ENCODE data around the gene PPM1H. TPM values are rescaled to one million over a fixed set of nuclear protein-coding genes. Genes with fewer than 3 reads are reported as not detected.
"Not testable (repeated sequence)": the region's sequence is repeated elsewhere in the genome, so short reads cannot be mapped to it uniquely, and the experiment has no call there.

Gene PPM1H
- total and polyA plus RNA-seq, 2 donors (not counting 1 experiment from before 2014, with no cell fraction given), result 0.01 TPM; not detected in 1

- Histone ChIP-seq H3K27ac (ENCODE audit: low read length in 2 of 2) (no peak overlapping the region), H3K27me3 (replicated peaks in 1 of 4; ENCODE audit: control extremely low read depth in 1 of 4, control insufficient read depth in 3 of 4, insufficient read depth in 4 of 4, low read length in 3 of 4) (peaks cover 0 to 10% (median 0%) of the 10 kb centered on the region in 4 experiments), H4K20me1 (ENCODE audit: control insufficient read depth, insufficient read depth, low read length, poor library complexity, severe bottlenecking) (no peaks in the 10 kb centered on the region), H2AFZ (ENCODE audit: insufficient read depth, low read depth, low read length, poor library complexity, severe bottlenecking) (no peak overlapping the region), H3K36me3 (replicated peaks in 1 of 2; ENCODE audit: control extremely low read depth in 1 of 2, control insufficient read depth in 1 of 2, extremely low read depth in 1 of 2, insufficient read depth in 2 of 2, low read length in 1 of 2) (no peaks in the 10 kb centered on the region), H3K9ac (ENCODE audit: low read length) (no peak overlapping the region), H3K9me3 (ENCODE audit: control extremely low read depth in 1 of 3, control insufficient read depth in 2 of 3, insufficient read depth in 1 of 3, low read length in 2 of 3) (no peaks in the 10 kb centered on the region), H3K4me1 (ENCODE audit: control insufficient read depth in 2 of 2, insufficient read depth in 2 of 2, low read length in 2 of 2) (peaks cover 6 to 7% of the 10 kb centered on the region in 2 donors), H3K4me2 (replicated peaks; ENCODE audit: low read depth, low read length, poor library complexity, severe bottlenecking) (no peak overlapping the region), H3K4me3 (ENCODE audit: control extremely low read depth in 1 of 5, extremely low read depth in 1 of 5, insufficient read depth in 1 of 5, low read depth in 2 of 5, low read length in 4 of 5) (no peak overlapping the region), H3K79me2 (ENCODE audit: control insufficient read depth, insufficient read depth, low read length) (no peaks in the 10 kb centered on the region)
- no CpG with 5 or more reads among the region's 3 CpGs for WGBS (ENCODE audit: insufficient coverage)
- peaks cover 14% of the 10 kb centered on the region for H3K27me3 Mint-ChIP-seq
- DNase-seq, result no peak
- ChIA-PET POLR2A (no interaction called here), CTCF (interaction anchor here (1.6 to 3.0 kb wide), 6 partner anchors 10 to 377 kb away, joined by 4 to 23 read pairs (median 11); no protein-coding TSS in a partner anchor)
- TF ChIP-seq EZH2 (IDR thresholded peaks at IDR 0.05; ENCODE audit: borderline replicate concordance, insufficient read depth, low read depth, low read length, poor library complexity, severe bottlenecking), result no peak
- TF ChIP-seq CTCF (IDR thresholded peaks at IDR 0.05), result no peak
- no peaks in the 10 kb centered on the region for H3K9me3 Mint-ChIP-seq (ENCODE audit: insufficient read depth)
- no peak overlapping the region for H3K4me3 Mint-ChIP-seq
- H3K27ac Mint-ChIP-seq, result no peak overlapping the region
- intact Hi-C loops (cut with micrococcal nuclease), result no loop called here
- H3K4me1 Mint-ChIP-seq, result peaks cover 7% of the 10 kb centered on the region
- no peak for ATAC-seq (ENCODE audit: low read depth)
Observed at GRCh38 chr12:62814243-62814642, 120.7 kb downstream of the PPM1H start.

- no peaks in the 10 kb centered on the region for H3K79me2 ChIP-seq (ENCODE audit: control insufficient read depth, insufficient read depth, low read length)
- no peaks in the 10 kb centered on the region for H3K36me3 ChIP-seq (replicated peaks in 1 of 2; ENCODE audit: control extremely low read depth in 1 of 2, control insufficient read depth in 1 of 2, extremely low read depth in 1 of 2, insufficient read depth in 2 of 2, low read length in 1 of 2)
- no peaks in the 10 kb centered on the region for H4K20me1 ChIP-seq (ENCODE audit: control insufficient read depth, insufficient read depth, low read length, poor library complexity, severe bottlenecking)
- ATAC-seq (ENCODE audit: low read depth), result no peak
- peak overlapping the region; percentile 59 for H3K4me2 ChIP-seq (replicated peaks; ENCODE audit: low read depth, low read length, poor library complexity, severe bottlenecking)
- peak overlapping the region in 3 of 5 experiments; percentile 3 to 30 (median 29) for H3K4me3 ChIP-seq (ENCODE audit: control extremely low read depth in 1 of 5, extremely low read depth in 1 of 5, insufficient read depth in 1 of 5, low read depth in 2 of 5, low read length in 4 of 5)
- peak overlapping the region; percentile 70 for H3K4me3 Mint-ChIP-seq
- peak; percentile 65 for TF ChIP-seq CTCF (IDR thresholded peaks at IDR 0.05)
- no peak for TF ChIP-seq EZH2 (IDR thresholded peaks at IDR 0.05; ENCODE audit: borderline replicate concordance, insufficient read depth, low read depth, low read length, poor library complexity, severe bottlenecking)
- peak overlapping the region; percentile 27 for H3K9ac ChIP-seq (ENCODE audit: low read length)
- WGBS (ENCODE audit: insufficient coverage), result 11% methylated on average over 1 of the region's 18 CpGs
- CTCF ChIA-PET, result interaction anchor here (0.6 to 3.0 kb wide), 16 partner anchors 9 to 378 kb away, joined by 3 to 23 read pairs (median 4); no protein-coding TSS in a partner anchor
- POLR2A ChIA-PET, result no interaction called here
- no peak overlapping the region for H3K27ac Mint-ChIP-seq
- peaks cover 14% of the 10 kb centered on the region for H3K27me3 Mint-ChIP-seq
- no peak overlapping the region for H3K27ac ChIP-seq (ENCODE audit: low read length in 2 of 2)
- H3K9me3 ChIP-seq (ENCODE audit: control extremely low read depth in 1 of 3, control insufficient read depth in 2 of 3, insufficient read depth in 1 of 3, low read length in 2 of 3), result no peaks in the 10 kb centered on the region
- H2AFZ ChIP-seq (ENCODE audit: insufficient read depth, low read depth, low read length, poor library complexity, severe bottlenecking), result peak overlapping the region; percentile 57
- intact Hi-C loops (cut with micrococcal nuclease), result loop anchor here (1.0 kb wide), 1 partner anchor 375 kb away; no protein-coding TSS in a partner anchor
- H3K4me1 Mint-ChIP-seq, result peaks cover 7% of the 10 kb centered on the region
- peak; percentile 49 for DNase-seq
- H3K4me1 ChIP-seq (ENCODE audit: control insufficient read depth in 2 of 2, insufficient read depth in 2 of 2, low read length in 2 of 2), result peaks cover 6 to 7% of the 10 kb centered on the region in 2 donors
- H3K27me3 ChIP-seq (replicated peaks in 1 of 4; ENCODE audit: control extremely low read depth in 1 of 4, control insufficient read depth in 3 of 4, insufficient read depth in 4 of 4, low read length in 3 of 4), result peaks cover 0 to 8% (median 0%) of the 10 kb centered on the region in 4 experiments
- no peaks in the 10 kb centered on the region for H3K9me3 Mint-ChIP-seq (ENCODE audit: insufficient read depth)
Observed at GRCh38 chr12:62813031-62813829, 121.7 kb downstream of the PPM1H start.

- H3K27ac ChIP-seq (ENCODE audit: low read length in 2 of 2); DNase-seq; H3K36me3 ChIP-seq (replicated peaks in 1 of 2; ENCODE audit: control extremely low read depth in 1 of 2, control insufficient read depth in 1 of 2, extremely low read depth in 1 of 2, insufficient read depth in 2 of 2, low read length in 1 of 2); H3K27me3 Mint-ChIP-seq; H3K79me2 ChIP-seq (ENCODE audit: control insufficient read depth, insufficient read depth, low read length); H3K4me1 ChIP-seq (ENCODE audit: control insufficient read depth in 2 of 2, insufficient read depth in 2 of 2, low read length in 2 of 2); H3K27me3 ChIP-seq (replicated peaks in 1 of 4; ENCODE audit: control extremely low read depth in 1 of 4, control insufficient read depth in 3 of 4, insufficient read depth in 4 of 4, low read length in 3 of 4); ATAC-seq (ENCODE audit: low read depth); H3K9ac ChIP-seq (ENCODE audit: low read length); H3K27ac Mint-ChIP-seq; H2AFZ ChIP-seq (ENCODE audit: insufficient read depth, low read depth, low read length, poor library complexity, severe bottlenecking); H3K4me3 ChIP-seq (ENCODE audit: control extremely low read depth in 1 of 5, extremely low read depth in 1 of 5, insufficient read depth in 1 of 5, low read depth in 2 of 5, low read length in 4 of 5); intact Hi-C loops (cut with micrococcal nuclease); H3K4me2 ChIP-seq (replicated peaks; ENCODE audit: low read depth, low read length, poor library complexity, severe bottlenecking); H3K9me3 Mint-ChIP-seq (ENCODE audit: insufficient read depth); H3K4me3 Mint-ChIP-seq; H3K4me1 Mint-ChIP-seq; POLR2A ChIA-PET; H4K20me1 ChIP-seq (ENCODE audit: control insufficient read depth, insufficient read depth, low read length, poor library complexity, severe bottlenecking); H3K9me3 ChIP-seq (ENCODE audit: control extremely low read depth in 1 of 3, control insufficient read depth in 2 of 3, insufficient read depth in 1 of 3, low read length in 2 of 3): not testable (repeated sequence)
- CTCF ChIA-PET, result interaction anchor here (1.1 to 3.0 kb wide), 2 partner anchors 17 to 230 kb away, joined by 4 to 17 read pairs; no protein-coding TSS in a partner anchor
- WGBS (ENCODE audit: insufficient coverage), result 50% methylated on average over 1 of the region's 4 CpGs
Observed at GRCh38 chr12:62811481-62811880, 123.5 kb downstream of the PPM1H start.

Measured in B cell (primary cell).